Right lobe of liver (tissue), 4 donors: ENCODE data around the gene CEP112.

Experiments used
- CTCF ChIP-seq, 4 donors: fragments of 200-600 bp in 3 of 4; fragments of 450-650 bp in 1 of 4; IDR thresholded peaks; one replicate each; pipeline versions ENCODE4 v1.5.1 to v1.8.0; 2016 to 2022; ENCODE audit warnings: antibody characterized with exemption in 4 of 4, mild to moderate bottlenecking in 2 of 4
- POLR2A ChIP-seq: fragments of 450-650 bp; IDR thresholded peaks from one replicate; pipeline ENCODE4 v1.6.1; 2017; ENCODE audit warnings: antibody characterized with exemption, mild to moderate bottlenecking
- donor health status: DM: no; HTN: no; CAD: no.
- donor health status: DM: no; HTN: no; CAD: no.
- donor health status: DM: no; HTN: yes; CAD: no.

DNA sequence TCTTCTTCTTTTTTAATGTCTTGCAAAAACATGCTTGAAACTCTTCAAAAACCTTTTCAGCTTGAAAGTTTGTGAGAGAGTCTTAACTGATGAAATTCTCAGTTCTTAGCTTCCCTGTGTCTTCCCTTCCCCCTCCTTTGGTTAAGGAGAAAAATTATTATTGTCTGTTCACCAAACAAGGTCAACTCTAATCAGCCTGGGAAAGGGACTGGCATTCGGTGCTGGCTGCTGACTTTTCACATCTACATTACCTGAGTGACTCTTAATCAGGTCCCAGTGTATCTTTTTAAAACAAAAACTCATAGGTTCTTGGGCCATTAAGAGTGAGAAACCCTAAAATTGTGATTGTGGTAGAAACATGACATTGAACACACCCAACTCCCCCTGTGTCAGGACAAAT, 591.4 kb downstream of the CEP112 start:
- no peak for TF ChIP-seq CTCF (IDR thresholded peaks at IDR 0.05)
- TF ChIP-seq POLR2A = no peak
